Activated CD8-positive, alpha-beta memory T cell treated with anti-CD3 and anti-CD28 coated beads, Interleukin-2, amount 50 U/mL, for 24 hours (primary cell): ENCODE results near the gene TEC.
"Not testable (repeated sequence)": the region's sequence is repeated elsewhere in the genome, so short reads cannot be mapped to it uniquely, and the experiment has no call there.

Experiments used
- DNase-seq: peaks from one replicate; pipeline ENCODE4 v3.0.0-alpha.2; 2020; ENCODE audit errors: extremely low read depth

Gene TEC

DNA sequence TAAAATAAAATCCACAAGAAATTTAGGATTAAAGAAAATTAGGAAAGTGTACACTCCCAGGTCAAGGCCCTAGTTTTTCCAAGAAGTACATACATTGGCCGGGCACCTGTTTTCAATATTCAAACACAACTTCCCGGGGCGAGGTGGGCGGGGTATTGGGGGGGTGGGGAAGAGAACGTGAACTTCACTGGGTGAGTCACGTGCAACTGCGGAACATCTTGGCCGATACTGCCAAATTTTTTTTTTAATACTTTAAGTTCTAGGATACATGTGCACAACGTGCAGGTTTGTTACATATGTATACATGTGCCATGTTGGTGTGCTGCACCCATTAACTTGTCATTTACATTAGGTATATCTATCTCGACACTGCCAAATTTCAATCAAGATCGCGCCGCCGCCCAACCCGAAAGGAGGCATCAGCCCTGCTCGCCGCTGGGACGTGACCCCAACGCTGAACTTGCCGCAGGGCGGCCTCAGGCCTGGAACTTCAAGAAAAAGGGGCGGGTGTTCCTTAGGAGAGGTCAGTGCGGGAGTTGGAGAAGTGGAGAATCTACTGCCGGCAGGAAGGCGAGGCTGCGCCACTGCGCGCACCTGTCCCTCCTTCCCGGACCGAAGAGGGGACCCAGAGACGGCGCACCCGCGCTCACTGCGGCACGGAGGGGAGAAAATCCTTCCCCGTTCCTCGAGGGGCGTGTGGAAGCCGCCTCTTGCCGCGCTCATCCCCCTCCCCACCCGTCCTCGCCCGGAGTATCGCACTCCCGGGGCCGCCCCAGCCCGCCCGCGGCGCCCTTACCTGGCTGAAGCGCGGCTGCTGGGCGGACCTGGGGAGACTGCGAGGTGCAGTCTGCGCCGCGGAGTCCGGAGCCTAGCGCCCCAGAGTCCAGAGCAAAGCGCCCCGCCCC is at the start of gene TEC:
Gene TEC, minus strand, starts transcription at position 883 of the 905 bp plus-strand sequence. CDS start 41,224 bp downstream, outside the sequence.
- DNase-seq = no peak

DNA sequence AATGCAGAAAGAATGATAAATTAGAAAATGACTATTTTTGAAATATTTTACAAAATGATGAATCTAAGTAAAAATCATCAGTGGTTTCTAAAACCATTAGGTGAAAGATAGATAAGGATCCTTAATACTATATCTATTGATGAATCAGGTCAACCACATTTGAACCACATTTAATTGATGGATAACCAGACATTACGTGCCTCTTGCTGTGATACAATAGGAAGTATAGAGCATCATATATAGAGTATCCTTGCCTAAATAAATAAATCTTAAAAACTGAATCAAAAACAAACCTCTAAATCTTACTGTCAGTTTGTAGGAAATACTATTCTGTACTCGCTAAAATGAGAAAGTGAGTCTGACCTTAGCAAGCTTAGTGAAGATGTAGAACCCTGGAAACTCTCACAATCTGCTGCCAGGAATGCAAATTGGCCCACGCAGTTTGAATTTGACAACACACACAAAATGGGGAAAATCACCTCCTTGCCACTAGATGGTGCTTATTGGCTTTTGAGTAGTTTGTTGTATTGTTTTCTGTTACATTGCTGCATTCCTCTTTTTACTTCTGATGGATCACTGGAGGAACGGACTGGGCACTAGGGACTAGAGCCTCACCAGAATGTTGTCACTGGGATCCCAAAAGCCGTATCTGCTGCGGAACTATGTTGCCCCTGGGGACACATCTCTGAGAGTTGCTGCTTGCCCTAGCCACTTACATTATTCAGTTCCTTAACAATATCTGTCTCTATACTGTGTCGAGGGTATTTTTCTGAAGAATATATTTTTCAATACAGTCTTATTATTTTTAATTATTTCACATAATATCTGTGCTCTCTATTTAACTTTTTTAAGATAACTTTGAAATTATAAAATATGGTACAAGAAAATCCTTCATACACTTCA is 46.3 kb upstream of the TEC start:
- DNase-seq = no peak

DNA sequence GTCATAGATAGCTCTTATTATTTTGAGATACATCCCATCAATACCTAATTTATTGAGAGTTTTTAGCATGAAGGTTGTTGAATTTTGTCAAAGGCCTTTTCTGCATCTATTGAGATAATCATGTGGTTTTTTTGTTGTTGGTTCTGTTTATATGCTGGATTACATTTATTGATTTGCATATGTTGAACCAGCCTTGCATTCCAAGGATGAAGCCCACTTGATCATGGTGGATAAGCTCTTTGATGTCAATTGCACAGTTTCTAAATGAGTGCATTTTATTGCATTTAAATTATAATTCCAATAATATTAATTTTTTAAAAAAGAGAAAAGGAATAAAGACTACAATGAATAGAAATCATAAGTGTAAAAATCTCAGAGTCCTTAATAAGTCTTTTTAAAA is 45.1 kb upstream of the TEC start:
- not testable (repeated sequence) for DNase-seq

DNA sequence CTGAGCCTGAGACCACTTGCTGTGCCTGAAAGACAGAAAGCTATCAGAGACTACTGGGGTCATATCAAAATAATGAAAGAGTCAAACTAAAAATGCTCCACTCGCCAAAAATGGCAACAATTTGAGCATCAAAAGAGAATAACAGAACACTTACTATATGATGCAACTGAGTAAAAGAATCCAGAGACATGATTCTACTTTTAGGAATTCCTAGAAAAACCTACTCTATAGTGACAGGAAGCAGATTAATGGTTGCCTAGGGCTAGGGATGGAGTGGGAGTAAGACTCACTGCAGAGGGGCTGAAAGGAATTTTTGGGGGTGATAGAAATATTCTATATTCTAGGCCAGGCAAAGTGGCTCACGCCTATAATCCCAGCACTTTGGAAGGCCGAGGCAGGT is 42.3 kb upstream of the TEC start:
- DNase-seq = no peak

DNA sequence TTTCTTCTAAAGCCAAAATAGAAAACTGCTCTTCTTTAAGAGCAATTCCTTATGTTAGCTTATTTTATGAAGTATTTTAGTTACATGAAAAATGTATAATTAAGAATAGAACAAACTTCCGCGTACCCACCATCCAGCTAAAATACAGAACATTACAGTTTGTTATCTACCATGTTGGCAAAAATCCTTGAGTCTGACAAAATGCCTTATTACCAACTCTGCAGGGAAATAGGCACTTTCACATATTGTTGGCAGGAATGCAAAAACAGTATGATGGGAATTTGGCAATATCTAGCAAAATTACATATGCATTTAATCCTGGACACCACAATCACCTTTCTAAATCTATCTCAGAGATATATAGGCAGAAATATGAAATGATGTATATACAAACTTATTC is 39.3 kb upstream of the TEC start:
- no peak for DNase-seq

DNA sequence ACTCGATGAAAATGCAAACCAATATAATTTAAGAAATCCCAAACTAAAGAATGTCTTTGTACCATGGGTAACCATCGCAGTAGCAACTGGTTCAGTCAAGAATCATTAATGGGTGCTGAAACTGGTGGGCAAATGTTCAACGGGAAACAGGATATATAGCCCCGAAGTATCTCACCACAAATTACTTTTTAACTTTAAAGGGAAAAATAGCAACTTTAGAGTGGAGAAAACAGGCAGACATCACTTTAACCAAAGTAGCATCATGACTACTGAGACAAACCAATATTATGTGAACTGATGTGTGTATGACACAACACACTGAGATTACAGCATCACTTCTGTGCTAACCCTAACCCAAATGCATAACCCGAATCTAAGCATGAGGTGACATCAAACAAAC is 37.9 kb upstream of the TEC start:
- DNase-seq = no peak

DNA sequence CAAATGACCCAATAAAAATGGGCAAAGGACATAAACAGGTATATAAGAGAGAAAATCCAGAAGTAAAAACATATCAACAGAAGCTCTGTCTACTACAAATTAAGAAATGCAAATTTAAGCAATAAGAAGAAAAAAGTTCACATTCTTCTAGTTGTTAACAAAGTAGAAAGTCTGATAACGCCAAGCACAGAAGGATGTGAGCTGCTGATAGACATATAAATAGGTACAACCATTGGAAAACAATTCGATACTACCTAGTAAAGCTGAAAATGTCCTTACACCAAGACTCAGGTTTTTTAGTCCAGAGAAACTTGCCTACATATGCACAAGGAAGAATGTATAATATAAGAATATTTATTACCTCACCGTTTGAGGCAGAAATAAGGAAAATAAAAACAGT is 35.9 kb upstream of the TEC start:
- no peak for DNase-seq

DNA sequence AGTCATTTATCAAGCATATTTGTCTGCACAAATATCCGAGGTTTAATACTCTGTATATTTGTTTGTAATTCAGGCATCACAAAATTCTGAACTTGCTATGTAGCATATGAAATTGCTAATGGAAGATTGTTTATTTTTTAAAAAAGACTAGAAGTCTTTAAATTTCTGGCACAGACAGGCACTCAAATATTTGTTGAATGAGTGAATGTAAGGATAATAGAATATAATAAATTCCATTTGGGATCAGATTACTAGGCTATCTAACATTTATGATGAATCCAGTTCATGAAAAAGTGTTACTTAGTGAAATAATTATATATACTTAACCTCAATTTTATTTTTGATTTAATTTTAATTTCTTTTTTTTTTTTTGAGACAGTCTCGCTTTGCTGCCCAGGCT is 30.4 kb upstream of the TEC start:
- no peak for DNase-seq

DNA sequence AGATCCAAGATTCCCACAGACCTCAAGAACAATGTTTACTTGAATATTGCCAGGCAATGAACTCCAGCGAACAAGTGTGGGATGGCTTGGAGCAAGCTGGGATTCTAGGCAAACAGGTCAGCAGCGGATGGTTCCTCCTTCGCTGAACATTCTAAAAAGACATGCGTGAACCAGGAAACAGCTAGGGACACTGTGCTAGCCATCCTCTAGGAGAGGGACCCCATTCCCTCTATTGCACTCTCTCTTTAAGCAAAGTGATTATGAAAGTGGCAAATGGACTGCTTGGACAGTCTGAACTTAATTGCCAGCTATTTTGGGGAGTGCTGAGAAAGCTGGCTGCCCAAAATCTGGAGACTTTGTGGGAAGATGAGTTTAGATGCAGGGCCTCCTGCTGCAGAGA is 29.9 kb upstream of the TEC start:
- no peak for DNase-seq

DNA sequence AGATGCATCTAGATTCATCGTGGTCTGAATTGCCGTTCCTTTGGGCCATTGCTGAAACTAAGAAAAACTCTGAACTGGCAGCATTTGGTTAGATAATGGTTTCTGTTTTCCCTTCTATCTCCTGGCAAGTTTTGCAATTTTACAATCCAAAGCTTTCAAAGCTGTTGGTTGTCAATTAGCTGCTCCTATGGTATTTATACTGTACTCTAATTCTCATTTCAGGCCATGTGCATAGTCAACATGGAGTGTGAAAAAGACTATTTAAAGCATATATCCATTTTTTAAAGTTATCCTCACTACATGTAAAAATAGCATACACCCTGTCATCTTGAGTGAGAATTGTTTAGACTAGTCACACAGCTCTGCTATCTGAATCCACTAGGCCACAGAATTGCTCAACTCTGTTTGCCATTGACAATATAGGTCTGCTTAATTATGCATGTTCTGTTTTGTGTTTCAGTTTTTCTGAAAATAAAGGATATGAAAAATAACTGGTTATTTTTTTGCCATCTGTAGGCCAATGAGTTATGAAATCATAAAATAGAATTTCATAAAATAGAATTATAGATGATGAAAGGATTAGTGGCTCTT is 27.7 kb upstream of the TEC start:
- no peak for DNase-seq

DNA sequence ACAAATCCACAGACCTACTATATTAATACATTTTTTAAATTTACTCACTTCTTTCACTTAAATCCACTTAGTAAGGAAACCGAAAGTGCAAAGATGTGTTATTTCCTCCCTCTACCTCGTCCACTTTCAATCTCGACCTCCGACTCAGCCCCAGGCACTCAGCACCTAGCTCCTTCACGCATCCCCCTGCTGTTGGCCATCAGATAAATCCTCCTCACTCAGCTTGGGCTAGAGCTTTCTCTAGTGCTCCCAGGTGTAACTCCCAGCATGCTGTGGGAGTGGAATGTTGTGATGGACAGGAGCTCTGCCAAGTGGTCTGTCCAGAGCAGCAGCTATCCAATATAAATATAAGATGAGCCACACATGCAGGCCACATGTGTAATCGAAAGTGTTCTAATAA is 26.7 kb upstream of the TEC start:
- DNase-seq = no peak

DNA sequence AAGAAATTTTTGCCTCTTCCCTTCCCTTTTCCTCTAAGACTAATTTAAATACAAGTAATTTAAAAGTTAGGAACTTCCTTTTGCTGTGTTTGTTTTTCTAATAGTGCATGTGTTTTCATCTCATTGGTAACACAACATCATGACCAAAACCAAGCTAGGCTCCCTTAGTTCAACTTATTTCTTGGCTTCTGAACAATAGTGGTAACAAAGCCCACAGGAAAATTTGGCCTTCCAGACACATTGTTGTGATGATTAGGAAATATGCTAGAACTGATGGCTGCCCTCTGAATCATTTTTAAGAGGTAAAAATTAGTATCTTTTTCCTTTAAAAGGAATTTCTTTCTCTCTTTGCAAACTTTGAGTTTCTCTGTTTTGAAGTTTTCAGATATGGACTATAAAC is 25.5 kb upstream of the TEC start:
- no peak for DNase-seq

DNA sequence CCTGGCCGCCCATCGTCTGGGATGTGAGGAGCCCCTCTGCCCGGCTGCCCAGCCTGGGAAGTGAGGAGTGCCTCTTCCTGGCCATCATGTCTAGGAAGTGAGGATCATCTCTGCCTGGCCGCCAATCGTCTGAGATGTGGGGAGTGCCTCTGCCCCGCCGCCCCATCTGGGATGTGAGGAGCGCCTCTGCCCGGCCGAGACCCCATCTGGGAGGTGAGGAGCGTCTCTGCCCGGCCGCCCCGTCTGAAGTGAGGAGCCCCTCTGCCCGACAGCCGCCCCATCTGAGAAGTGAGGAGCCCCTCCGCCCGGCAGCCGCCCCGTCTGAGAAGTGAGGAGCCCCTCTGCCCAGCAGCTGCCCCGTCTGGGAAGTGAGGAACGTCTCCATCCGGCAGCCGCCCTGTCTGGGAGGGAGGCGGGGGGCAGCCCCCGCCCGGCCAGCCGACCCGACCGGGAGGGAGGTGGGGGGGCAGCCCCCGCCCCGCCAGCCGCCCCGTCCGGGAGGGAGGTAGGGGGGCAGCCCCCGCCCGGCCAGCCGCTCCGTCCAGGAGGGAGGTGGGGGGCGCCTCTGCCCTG is 22.7 kb upstream of the TEC start:
- DNase-seq = not testable (repeated sequence)

DNA sequence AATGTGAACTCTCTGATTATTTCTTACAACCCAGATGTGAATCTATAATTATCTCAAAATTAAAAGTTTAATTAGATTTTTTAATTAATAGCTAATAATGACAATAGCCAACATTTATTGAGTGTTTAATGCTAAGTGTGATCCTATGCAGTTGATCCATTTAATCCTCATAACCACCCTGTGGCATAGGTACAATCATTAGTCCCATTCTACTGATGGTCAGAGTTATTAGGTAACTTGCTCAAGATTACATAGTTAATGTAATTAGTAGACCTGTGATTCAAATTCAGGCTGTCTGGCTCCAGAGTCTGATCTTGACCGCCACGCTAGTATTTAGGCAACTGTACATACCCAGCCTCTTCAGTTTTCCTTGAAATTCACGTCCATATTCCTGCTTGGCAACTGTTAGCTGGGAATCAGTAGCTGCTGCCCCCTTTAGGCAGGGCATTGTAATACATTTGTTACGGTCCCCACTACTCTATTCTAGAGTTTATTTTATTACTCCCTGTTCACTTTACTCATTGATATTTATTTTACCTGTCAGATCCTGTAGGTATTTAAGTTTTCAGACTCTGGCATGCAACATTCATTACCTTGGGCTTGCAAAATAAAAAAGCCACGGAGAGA is 20.6 kb upstream of the TEC start:
- no peak for DNase-seq

DNA sequence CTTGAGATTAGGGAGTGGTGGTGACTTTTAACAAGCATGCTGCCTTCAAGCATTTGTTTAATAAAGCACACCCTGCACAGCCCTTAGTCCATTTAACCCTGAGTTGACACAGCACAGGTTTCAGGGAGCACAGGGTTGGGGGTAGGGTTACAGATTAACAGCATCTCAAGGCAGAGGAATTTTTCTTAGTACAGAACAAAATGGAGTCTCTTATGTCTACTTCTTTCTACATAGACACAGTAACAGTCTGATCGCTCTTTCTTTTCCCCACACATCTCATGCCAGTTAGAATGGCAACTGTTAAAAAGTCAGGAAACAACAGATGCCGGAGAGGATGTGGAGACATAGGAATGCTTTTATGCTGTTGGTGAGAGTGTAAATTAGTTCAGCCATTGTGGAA is 16.4 kb upstream of the TEC start:
- not testable (repeated sequence) for DNase-seq

DNA sequence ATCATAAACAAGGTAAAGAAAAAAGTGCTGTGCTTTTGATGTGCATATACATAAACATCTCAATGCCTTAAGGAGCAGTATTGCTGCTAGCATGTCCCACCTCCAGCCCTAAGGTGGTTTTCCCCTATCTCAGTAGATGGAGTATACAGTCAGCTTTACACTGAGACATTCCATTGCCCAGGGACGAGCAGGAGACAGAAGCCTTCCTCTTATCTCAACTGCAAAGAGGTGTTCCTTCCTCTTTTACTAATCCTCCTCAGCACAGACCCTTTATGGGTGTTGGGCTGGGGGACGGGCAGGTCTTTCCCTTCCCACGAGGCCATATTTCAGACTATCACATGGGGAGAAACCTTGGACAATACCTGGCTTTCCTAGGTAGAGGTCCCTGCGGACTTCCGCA is 16.0 kb upstream of the TEC start:
- DNase-seq = not testable (repeated sequence)

DNA sequence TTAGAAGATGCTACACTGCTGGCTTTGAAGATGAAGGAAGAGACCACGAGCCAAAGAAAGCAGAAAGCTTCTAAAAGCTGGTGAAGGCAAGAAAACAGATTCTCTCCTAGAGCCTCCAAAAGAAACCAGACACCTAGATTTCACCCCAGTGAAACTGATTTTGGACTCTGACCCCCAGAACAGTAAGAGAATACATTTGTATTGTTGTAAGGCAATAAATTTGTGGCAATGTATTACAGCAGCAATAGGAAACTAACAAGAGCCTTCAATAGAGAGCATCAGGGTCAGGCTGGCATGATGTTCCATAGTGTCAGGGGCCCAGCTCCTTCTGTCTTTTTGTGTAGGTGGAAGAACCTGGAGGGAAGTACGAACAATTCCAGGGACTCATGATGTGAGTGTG is 6.0 kb upstream of the TEC start:
- DNase-seq = no peak

DNA sequence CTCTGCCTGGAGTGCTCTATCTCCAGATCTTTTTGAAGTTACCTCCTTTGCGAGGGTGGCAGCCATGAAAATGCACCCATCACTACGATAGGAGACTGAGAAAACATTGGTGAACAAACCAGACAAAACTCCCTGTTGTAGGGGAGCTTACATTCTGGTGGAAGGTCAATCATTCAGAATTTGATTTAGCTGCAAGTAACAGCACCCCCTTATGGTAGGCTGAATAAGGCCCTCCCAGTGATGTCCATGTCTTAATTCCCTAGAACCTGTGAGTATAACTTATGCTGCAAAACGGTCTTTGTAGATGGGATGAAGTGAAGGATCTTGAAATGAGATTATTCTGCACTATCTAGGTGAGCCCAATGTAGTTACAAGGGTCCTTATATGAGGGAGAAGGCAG is 5.6 kb upstream of the TEC start:
- DNase-seq = no peak

DNA sequence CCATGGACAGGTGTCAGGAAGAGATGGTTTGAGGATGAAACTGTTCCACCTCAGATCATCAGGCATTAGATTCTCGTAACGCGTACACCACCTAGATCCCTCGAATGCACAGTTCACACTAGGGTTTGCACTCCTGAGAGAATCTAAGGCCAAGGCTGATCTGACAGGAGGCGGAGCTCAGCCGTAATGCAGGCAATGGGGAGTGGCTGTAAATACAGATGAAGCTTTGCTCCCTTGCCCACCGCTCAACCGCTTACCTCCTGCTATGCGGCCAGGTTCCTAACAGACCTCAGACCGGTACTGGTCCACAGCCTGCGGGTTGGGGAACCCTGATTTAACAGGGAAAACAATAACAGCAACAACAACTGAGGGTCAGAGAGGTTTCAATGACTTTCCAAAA is 2.0 kb upstream of the TEC start:
- DNase-seq = no peak

DNA sequence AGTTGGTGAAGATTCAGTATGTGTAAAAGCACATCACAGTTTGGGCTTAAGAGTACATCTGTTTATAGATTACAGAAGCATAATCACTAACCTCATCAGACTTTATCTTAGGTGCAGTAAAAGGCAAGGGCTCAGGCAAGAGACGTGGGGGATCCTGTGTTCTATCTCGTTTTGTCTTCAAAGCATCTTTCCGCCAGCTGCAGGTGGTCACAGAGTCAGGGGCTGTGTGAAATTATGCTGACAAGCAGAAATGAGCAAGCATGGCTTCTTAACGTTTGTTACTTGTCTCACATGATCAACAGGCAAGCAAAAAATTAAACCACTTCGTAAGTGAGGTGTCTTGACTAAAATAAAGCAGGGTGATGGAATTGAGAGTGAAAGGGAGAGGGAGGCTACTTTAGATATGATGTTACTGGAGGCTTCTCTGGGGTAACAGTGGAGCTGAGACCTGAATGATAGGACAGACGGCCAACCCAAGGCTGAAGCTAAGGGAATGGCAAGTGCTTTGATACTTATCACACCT is 1.4 kb upstream of the TEC start:
- DNase-seq = no peak

DNA sequence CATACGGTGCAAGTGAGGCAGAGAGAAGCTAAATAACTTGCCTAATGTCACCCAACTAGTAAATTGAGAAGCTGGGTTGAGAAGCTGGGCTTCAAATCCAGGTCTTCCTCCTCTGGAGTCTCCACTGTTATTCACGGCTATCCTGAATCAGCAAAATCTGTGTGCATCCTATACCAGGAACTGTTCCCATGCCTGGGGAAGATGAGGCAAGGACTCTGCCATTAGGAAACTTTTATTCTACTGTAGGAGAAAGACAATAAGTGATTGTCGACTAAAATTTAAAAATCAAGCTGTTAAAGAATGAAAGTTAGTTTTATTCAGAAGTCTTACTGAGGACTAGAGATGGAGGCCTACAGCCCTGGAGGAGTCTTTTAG is 872 bp upstream of the TEC start:
- DNase-seq = no peak
